Measurements from ENCODE around the gene LAMA3. TPM values are rescaled to one million over a fixed set of nuclear protein-coding genes. Genes with fewer than 3 reads are reported as not detected.
"Not testable (repeated sequence)": the region's sequence is repeated elsewhere in the genome, so short reads cannot be mapped to it uniquely, and the experiment has no call there.

The LAMA3 gene
- total and polyA plus RNA-seq, 2 donors (not counting 3 experiments of a cell fraction or from before 2014, with no cell fraction given), result 2.6 to 12.3 TPM

DNA sequence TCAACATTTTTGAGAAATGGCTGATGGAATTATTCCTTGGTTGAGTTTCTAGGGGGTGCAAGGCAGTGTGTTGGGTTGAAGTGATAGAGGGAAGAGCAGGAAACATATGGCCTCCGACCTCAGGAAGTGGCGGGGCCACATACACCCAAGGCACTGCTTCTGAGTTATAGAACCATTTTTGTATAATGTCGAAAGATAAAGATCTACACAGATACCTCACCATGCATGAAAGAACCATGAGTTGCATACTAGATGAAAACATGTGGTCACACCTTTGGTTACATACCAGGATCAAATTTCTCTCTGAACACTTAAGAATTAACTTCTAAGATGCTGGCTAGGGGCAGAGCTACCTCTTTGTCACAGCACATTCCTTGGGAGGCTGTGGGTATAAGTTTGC is 23.2 kb downstream of the LAMA3 start:
- Histone ChIP-seq H3K27ac (ENCODE audit: insufficient read depth, low read depth, low read length) (no peak overlapping the region), H3K4me3 (replicated peaks in 1 of 3; ENCODE audit: insufficient read depth in 1 of 3, low read depth in 1 of 3, low read length in 3 of 3) (no peak overlapping the region), H3K36me3 (ENCODE audit: control insufficient read depth in 2 of 2, extremely low read depth in 1 of 2, insufficient read depth in 2 of 2, low read length in 2 of 2) (no peaks in the 10 kb centered on the region), H3K9me1 (replicated peaks; ENCODE audit: control insufficient read depth, extremely low read depth, insufficient read depth, low read length) (no peaks in the 10 kb centered on the region), H3K27me3 (ENCODE audit: control insufficient read depth in 2 of 2, insufficient read depth in 2 of 2, low read length in 2 of 2) (no peaks in the 10 kb centered on the region), H4K20me1 (replicated peaks; ENCODE audit: control insufficient read depth, extremely low read depth, insufficient read depth, low read length) (no peaks in the 10 kb centered on the region), H3K9me3 (replicated peaks; ENCODE audit: control insufficient read depth, insufficient read depth, low read length) (no peaks in the 10 kb centered on the region), H3K79me2 (ENCODE audit: control insufficient read depth, insufficient read depth, low read length) (no peaks in the 10 kb centered on the region), H2AFZ (ENCODE audit: low read depth, low read length) (no peak overlapping the region), H3K9ac (replicated peaks; ENCODE audit: extremely low read depth, insufficient read depth, low read length) (no peak overlapping the region), H3K4me2 (ENCODE audit: insufficient read depth, low read length) (no peak overlapping the region), H3K4me1 (ENCODE audit: control insufficient read depth, extremely low read depth, insufficient read depth, low read length) (no peaks in the 10 kb centered on the region)
- ChIA-PET POLR2A (no interaction called here), CTCF (interaction anchor here (1.7 kb wide), 1 partner anchor 9 kb away, joined by 6 read pairs; no protein-coding TSS in a partner anchor)
- intact Hi-C loops (cut with micrococcal nuclease), result no loop called here
- FAIRE-seq (no peak), DNase-seq (ENCODE audit: low read depth, low spot score) (no peak)
- dilution Hi-C loops (cut with MboI; ENCODE audit: extremely low pct_ligation_motif_present, low sequenced_read_pairs), result no loop called here
- peak; percentile 37 for TF ChIP-seq GATA2 (IDR thresholded peaks at IDR 0.05; ENCODE audit: insufficient read depth, insufficient read length, low read depth, low read length)
- TF ChIP-seq EZH2 (IDR thresholded peaks at IDR 0.05; ENCODE audit: borderline replicate concordance, low read depth, low read length, severe bottlenecking), result no peak
- BruUV-seq (replicated peaks), result no TSS peak

DNA sequence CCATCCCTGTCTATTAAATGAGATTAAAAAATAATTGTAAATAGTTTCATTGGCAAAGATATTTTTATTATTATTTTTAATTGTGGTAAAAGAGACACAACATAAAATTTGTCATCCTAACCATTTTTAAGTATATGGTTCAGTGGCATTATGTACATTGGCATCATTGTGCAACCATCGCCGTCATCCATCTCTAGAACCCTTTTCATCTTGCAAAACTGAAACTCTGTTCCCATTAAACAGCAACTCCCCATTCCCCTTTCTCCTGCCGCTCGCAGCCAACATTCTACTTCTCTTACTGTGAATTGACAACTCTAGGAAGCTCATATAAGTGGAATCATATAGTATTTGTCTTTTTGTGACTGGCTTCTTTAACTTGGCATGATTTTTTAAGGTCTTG is 25.3 kb downstream of the LAMA3 start:
- H3K27me3 ChIP-seq (ENCODE audit: control insufficient read depth in 2 of 2, insufficient read depth in 2 of 2, low read length in 2 of 2), result no peaks in the 10 kb centered on the region
- no peaks in the 10 kb centered on the region for H4K20me1 ChIP-seq (replicated peaks; ENCODE audit: control insufficient read depth, extremely low read depth, insufficient read depth, low read length)
- no peak overlapping the region for H3K4me3 ChIP-seq (replicated peaks in 1 of 3; ENCODE audit: insufficient read depth in 1 of 3, low read depth in 1 of 3, low read length in 3 of 3)
- H3K9me1 ChIP-seq (replicated peaks; ENCODE audit: control insufficient read depth, extremely low read depth, insufficient read depth, low read length), result no peaks in the 10 kb centered on the region
- H3K4me1 ChIP-seq (ENCODE audit: control insufficient read depth, extremely low read depth, insufficient read depth, low read length), result peaks cover 17% of the 10 kb centered on the region
- DNase-seq (ENCODE audit: low read depth, low spot score) (no peak), FAIRE-seq (no peak)
- ChIA-PET POLR2A (no interaction called here), CTCF (interaction anchor here (0.5 to 2.2 kb wide), 4 partner anchors 12 to 204 kb away, joined by 3 to 13 read pairs (median 6); no protein-coding TSS in a partner anchor)
- H3K4me2 ChIP-seq (ENCODE audit: insufficient read depth, low read length), result no peak overlapping the region
- H2AFZ ChIP-seq (ENCODE audit: low read depth, low read length), result no peak overlapping the region
- TF ChIP-seq POLR2A (IDR thresholded peaks at IDR 0.05; ENCODE audit: low read depth, low read length), result no peak
- TF ChIP-seq, protein P1, sequence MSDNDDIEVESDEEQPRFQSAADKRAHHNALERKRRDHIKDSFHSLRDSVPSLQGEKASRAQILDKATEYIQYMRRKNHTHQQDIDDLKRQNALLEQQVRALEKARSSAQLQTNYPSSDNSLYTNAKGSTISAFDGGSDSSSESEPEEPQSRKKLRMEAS (IDR thresholded peaks at IDR 0.05; ENCODE audit: insufficient read depth, insufficient read length), result no peak
- TF ChIP-seq JUN (IDR thresholded peaks at IDR 0.05; ENCODE audit: borderline replicate concordance, insufficient read depth, insufficient read length, low read depth), result no peak
- TF ChIP-seq POLR2AphosphoS5 (IDR thresholded peaks at IDR 0.05; ENCODE audit: insufficient read depth, low read depth, low read length), result no peak
- no peak for TF ChIP-seq GATA2 (IDR thresholded peaks at IDR 0.05; ENCODE audit: insufficient read depth, insufficient read length, low read depth, low read length)
- no peak for TF ChIP-seq FOS (IDR thresholded peaks at IDR 0.05; ENCODE audit: borderline replicate concordance, insufficient read depth, low read length)
- no peak for TF ChIP-seq MYC (IDR thresholded peaks at IDR 0.05; ENCODE audit: low read depth, low read length)
- TF ChIP-seq, protein P2, sequence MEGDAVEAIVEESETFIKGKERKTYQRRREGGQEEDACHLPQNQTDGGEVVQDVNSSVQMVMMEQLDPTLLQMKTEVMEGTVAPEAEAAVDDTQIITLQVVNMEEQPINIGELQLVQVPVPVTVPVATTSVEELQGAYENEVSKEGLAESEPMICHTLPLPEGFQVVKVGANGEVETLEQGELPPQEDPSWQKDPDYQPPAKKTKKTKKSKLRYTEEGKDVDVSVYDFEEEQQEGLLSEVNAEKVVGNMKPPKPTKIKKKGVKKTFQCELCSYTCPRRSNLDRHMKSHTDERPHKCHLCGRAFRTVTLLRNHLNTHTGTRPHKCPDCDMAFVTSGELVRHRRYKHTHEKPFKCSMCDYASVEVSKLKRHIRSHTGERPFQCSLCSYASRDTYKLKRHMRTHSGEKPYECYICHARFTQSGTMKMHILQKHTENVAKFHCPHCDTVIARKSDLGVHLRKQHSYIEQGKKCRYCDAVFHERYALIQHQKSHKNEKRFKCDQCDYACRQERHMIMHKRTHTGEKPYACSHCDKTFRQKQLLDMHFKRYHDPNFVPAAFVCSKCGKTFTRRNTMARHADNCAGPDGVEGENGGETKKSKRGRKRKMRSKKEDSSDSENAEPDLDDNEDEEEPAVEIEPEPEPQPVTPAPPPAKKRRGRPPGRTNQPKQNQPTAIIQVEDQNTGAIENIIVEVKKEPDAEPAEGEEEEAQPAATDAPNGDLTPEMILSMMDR (IDR thresholded peaks at IDR 0.05; ENCODE audit: extremely low read depth in 1 of 2, insufficient read depth in 1 of 2, low read depth in 1 of 2, low read length in 2 of 2), result no peak
- no peak for TF ChIP-seq EZH2 (IDR thresholded peaks at IDR 0.05; ENCODE audit: borderline replicate concordance, low read depth, low read length, severe bottlenecking)
- no peaks in the 10 kb centered on the region for H3K79me2 ChIP-seq (ENCODE audit: control insufficient read depth, insufficient read depth, low read length)
- dilution Hi-C loops (cut with MboI; ENCODE audit: extremely low pct_ligation_motif_present, low sequenced_read_pairs), result no loop called here
- no peak overlapping the region for H3K27ac ChIP-seq (ENCODE audit: insufficient read depth, low read depth, low read length)
- no peak overlapping the region for H3K9ac ChIP-seq (replicated peaks; ENCODE audit: extremely low read depth, insufficient read depth, low read length)
- H3K9me3 ChIP-seq (replicated peaks; ENCODE audit: control insufficient read depth, insufficient read depth, low read length), result no peaks in the 10 kb centered on the region
- no peaks in the 10 kb centered on the region for H3K36me3 ChIP-seq (ENCODE audit: control insufficient read depth in 2 of 2, extremely low read depth in 1 of 2, insufficient read depth in 2 of 2, low read length in 2 of 2)
- intact Hi-C loops (cut with micrococcal nuclease), result no loop called here
- no TSS peak for BruUV-seq (replicated peaks)

- FAIRE-seq; H4K20me1 ChIP-seq (replicated peaks; ENCODE audit: control insufficient read depth, extremely low read depth, insufficient read depth, low read length); H3K79me2 ChIP-seq (ENCODE audit: control insufficient read depth, insufficient read depth, low read length); H3K27ac ChIP-seq (ENCODE audit: insufficient read depth, low read depth, low read length); H3K9me3 ChIP-seq (replicated peaks; ENCODE audit: control insufficient read depth, insufficient read depth, low read length); H3K36me3 ChIP-seq (ENCODE audit: control insufficient read depth in 2 of 2, extremely low read depth in 1 of 2, insufficient read depth in 2 of 2, low read length in 2 of 2); DNase-seq (ENCODE audit: low read depth, low spot score); H3K4me3 ChIP-seq (replicated peaks in 1 of 3; ENCODE audit: insufficient read depth in 1 of 3, low read depth in 1 of 3, low read length in 3 of 3); dilution Hi-C loops (cut with MboI; ENCODE audit: extremely low pct_ligation_motif_present, low sequenced_read_pairs); H3K4me2 ChIP-seq (ENCODE audit: insufficient read depth, low read length); BruUV-seq (replicated peaks); POLR2A ChIA-PET; H3K9me1 ChIP-seq (replicated peaks; ENCODE audit: control insufficient read depth, extremely low read depth, insufficient read depth, low read length); H3K27me3 ChIP-seq (ENCODE audit: control insufficient read depth in 2 of 2, insufficient read depth in 2 of 2, low read length in 2 of 2); H3K9ac ChIP-seq (replicated peaks; ENCODE audit: extremely low read depth, insufficient read depth, low read length); H2AFZ ChIP-seq (ENCODE audit: low read depth, low read length): not testable (repeated sequence)
- intact Hi-C loops (cut with micrococcal nuclease), result loop anchor here (5.0 kb wide), 1 partner anchor 89 kb away; no protein-coding TSS in a partner anchor
- peaks cover 19% of the 10 kb centered on the region for H3K4me1 ChIP-seq (ENCODE audit: control insufficient read depth, extremely low read depth, insufficient read depth, low read length)
- CTCF ChIA-PET, result interaction anchor here (1.4 to 2.2 kb wide), 2 partner anchors 12 to 13 kb away, joined by 4 to 13 read pairs; no protein-coding TSS in a partner anchor
Observed at GRCh38 chr18:23716079-23716478, 26.8 kb downstream of the LAMA3 start.

Measured in endothelial cell of umbilical vein (primary cell).